Neural crest cell (in vitro differentiated cells): ENCODE measurements around the gene TFPI. TPM values are rescaled to one million over a fixed set of nuclear protein-coding genes. Genes with fewer than 3 reads are reported as not detected.

Source experiments
- DNase-seq: peaks from one replicate; pipeline ENCODE4 v3.0.0; 2021; ENCODE audit warnings: low read depth, mixed read lengths, low spot score
- H3K27ac Mint-ChIP-seq: one replicate; pipeline ENCODE4 v1.8.0; 2021; ENCODE audit warnings: mild to moderate bottlenecking, mixed read lengths; ENCODE audit not compliant: unreplicated experiment
- H3K27me3 Mint-ChIP-seq: 2 replicates; pipeline ENCODE4 v1.8.0; 2021; ENCODE audit warnings: low read depth, mild to moderate bottlenecking, mixed read lengths
- H3K36me3 Mint-ChIP-seq: 2 replicates; pipeline ENCODE4 v1.8.0; 2021; ENCODE audit warnings: low read depth, mild to moderate bottlenecking, mixed read lengths
- H3K4me1 Mint-ChIP-seq: 2 replicates; pipeline ENCODE4 v1.8.0; 2021; ENCODE audit warnings: mixed read lengths
- H3K4me3 Mint-ChIP-seq: one replicate; pipeline ENCODE4 v1.8.0; 2021; ENCODE audit warnings: mild to moderate bottlenecking, mixed read lengths
- H3K9me3 Mint-ChIP-seq: 2 replicates; pipeline ENCODE4 v1.8.0; 2021; ENCODE audit warnings: mixed read lengths
- CTCF ChIP-seq: fragments of 200-600 bp; sonication (generic); conservative IDR thresholded peaks from 2 replicates; pipeline ENCODE4 v1.5.0; 2021; ENCODE audit warnings: antibody characterized with exemption, mild to moderate bottlenecking
- total RNA-seq: library from RNA; stranded (reverse); gene quantifications from 2 replicates; pipeline ENCODE4 v1.2.1, GENCODE V29; 2021

The TFPI gene
- total RNA-seq, 1 donor from 2014 or later: 7.0 TPM

- Mint-ChIP-seq H3K4me3 (peak overlapping the region; percentile 88), H3K9me3 (no peaks in the 10 kb centered on the region), H3K36me3 (peaks cover 3% of the 10 kb centered on the region)
These were observed 1.2 kb downstream of the TFPI start for GRCh38 chr2:187552828-187553681.

DNA sequence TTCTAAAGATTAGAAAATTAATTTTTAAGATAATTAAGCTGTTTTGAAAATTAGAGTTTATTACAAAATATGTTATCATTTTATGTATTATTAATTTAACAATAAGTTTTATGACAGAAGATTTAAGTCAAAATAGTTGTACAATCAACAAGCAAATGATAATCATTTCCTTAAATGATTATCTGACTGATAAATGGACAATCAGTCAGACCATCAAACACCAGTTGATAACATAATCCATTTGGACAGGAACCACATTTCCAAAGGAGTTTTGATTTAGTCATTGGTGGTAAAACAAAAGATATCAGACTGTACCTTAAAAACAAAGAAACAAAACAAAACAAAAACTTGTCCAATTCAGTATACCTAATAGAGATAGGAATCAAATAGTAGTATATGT is 1.9 kb downstream of the TFPI start:
- Mint-ChIP-seq H3K9me3 (no peaks in the 10 kb centered on the region), H3K4me3 (no peak overlapping the region), H3K27ac (no peak overlapping the region), H3K27me3 (no peaks in the 10 kb centered on the region), H3K4me1 (peaks cover 17% of the 10 kb centered on the region), H3K36me3 (peaks cover 3% of the 10 kb centered on the region)
- no peak for DNase-seq
- no peak for TF ChIP-seq CTCF

More at GRCh38 chr2:187552828-187553681, 1.2 kb downstream of the TFPI start:
- Mint-ChIP-seq H3K27me3 (no peaks in the 10 kb centered on the region), H3K4me1 (peaks cover 17% of the 10 kb centered on the region), H3K27ac (peak overlapping the region; percentile 51)
- DNase-seq: no peak
- no peak for TF ChIP-seq CTCF

DNA sequence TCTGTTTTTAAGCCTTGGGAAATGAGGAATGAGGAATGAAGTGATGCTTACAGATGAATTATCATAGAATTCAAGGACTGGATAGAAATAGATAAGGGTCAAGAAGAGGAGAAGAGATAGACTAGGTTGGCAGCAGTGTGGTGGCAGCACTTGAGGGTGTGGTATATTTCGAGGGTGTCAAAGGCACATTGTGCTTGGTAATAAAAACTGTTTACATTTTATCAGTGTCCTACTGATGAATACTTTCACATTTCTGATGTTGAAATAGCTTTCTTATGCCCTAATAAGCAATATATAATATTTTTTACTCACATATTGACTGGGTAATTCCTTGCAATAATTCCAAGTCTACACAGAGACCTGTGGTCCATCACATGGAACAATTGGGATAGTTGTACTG is 3.4 kb downstream of the TFPI start:
- Mint-ChIP-seq H3K4me1 (peaks cover 17% of the 10 kb centered on the region), H3K27me3 (no peaks in the 10 kb centered on the region), H3K27ac (no peak overlapping the region), H3K4me3 (no peak overlapping the region), H3K36me3 (peaks cover 3% of the 10 kb centered on the region), H3K9me3 (no peaks in the 10 kb centered on the region)
- no peak for TF ChIP-seq CTCF
- DNase-seq: no peak

GRCh38 chr2:187549951-187550555 is 4.2 kb downstream of the TFPI start:
- peaks cover 17% of the 10 kb centered on the region for H3K4me1 Mint-ChIP-seq
- H3K27me3 Mint-ChIP-seq: no peaks in the 10 kb centered on the region
- TF ChIP-seq CTCF: no peak
- no peak overlapping the region for H3K4me3 Mint-ChIP-seq
- no peak overlapping the region for H3K27ac Mint-ChIP-seq
- H3K36me3 Mint-ChIP-seq: no peaks in the 10 kb centered on the region
- H3K9me3 Mint-ChIP-seq: no peaks in the 10 kb centered on the region
- no peak for DNase-seq

DNA sequence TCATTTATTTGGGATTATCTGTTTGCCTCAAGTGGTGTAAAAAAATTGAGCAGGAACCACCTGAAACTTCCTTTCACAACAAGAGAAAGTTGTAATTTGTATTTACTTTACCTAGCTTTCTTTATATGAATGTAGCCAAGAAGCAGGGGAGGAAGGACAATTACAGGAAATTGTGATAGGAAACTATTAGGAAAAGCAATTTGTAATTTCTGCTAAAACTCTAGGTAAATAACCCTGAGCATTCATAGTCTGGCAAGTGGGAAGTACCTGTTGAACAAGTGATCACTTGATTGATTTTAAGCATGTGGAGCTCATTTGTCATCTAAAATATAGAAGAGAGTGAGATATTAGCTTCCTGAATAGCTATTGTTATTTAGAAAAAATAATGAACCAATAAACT is 5.0 kb downstream of the TFPI start:
- no peaks in the 10 kb centered on the region for H3K36me3 Mint-ChIP-seq
- peaks cover 10% of the 10 kb centered on the region for H3K4me1 Mint-ChIP-seq
- TF ChIP-seq CTCF: no peak
- no peak overlapping the region for H3K27ac Mint-ChIP-seq
- H3K9me3 Mint-ChIP-seq: no peaks in the 10 kb centered on the region
- H3K4me3 Mint-ChIP-seq: no peak overlapping the region
- H3K27me3 Mint-ChIP-seq: no peaks in the 10 kb centered on the region
- no peak for DNase-seq
